ENCODE measurements around the gene GPR108. TPM values are rescaled to one million over a fixed set of nuclear protein-coding genes. Genes with fewer than 3 reads are reported as not detected.
A peak's percentile ranks its signal among the peaks of the same experiment; 100 is the strongest.
"Not testable (repeated sequence)": the region's sequence is repeated elsewhere in the genome, so short reads cannot be mapped to it uniquely, and the experiment has no call there.

The GPR108 gene
- total RNA-seq: 45.4 and 51.5 TPM in 2 replicates
- long read RNA-seq, transcript GPR108-201 (18 exons, 2,057 nt): major isoform, 29 of 55 reads
- long read RNA-seq, transcript GPR108-202 (18 exons, 2,009 nt): minor isoform, 10 of 55 reads
- long read RNA-seq, partial matches to known transcripts: 8 of 55 reads
- long read RNA-seq, other reads (novel, unspliced or antisense): 7 of 55 reads

- TF ChIP-seq CTCF (IDR thresholded peaks at IDR 0.05): no peak
- Mint-ChIP-seq H3K27me3 (ENCODE audit: unreplicated experiment) (no peaks in the 10 kb centered on the region), H3K36me3 (ENCODE audit: unreplicated experiment) (peaks cover 3% of the 10 kb centered on the region), H3K4me1 (ENCODE audit: unreplicated experiment) (peaks cover 44% of the 10 kb centered on the region), H3K4me3 (ENCODE audit: unreplicated experiment) (peak within 1 kb of the TSS; percentile 95), H3K9me3 (ENCODE audit: unreplicated experiment) (no peaks in the 10 kb centered on the region), H3K27ac (ENCODE audit: unreplicated experiment) (peak within 1 kb of the TSS; percentile 97)
- DNase-seq (ENCODE audit: extremely low spot score, unreplicated experiment): peak; percentile 100
Observed at GRCh38 chr19:6737284-6737872, at the start of gene GPR108. TSS of gene GPR108 (minus strand) at chr19:6737580. CDS start at chr19:6737576, 4 bp downstream.

GRCh38 chr19:6779206-6779605 is 41.8 kb upstream of the GPR108 start:
- Mint-ChIP-seq H3K27me3 (ENCODE audit: unreplicated experiment) (no peaks in the 10 kb centered on the region), H3K4me1 (ENCODE audit: unreplicated experiment) (no peaks in the 10 kb centered on the region), H3K27ac (ENCODE audit: unreplicated experiment) (no peak overlapping the region), H3K9me3 (ENCODE audit: unreplicated experiment) (no peaks in the 10 kb centered on the region), H3K36me3 (ENCODE audit: unreplicated experiment) (no peaks in the 10 kb centered on the region), H3K4me3 (ENCODE audit: unreplicated experiment) (no peak overlapping the region)
- DNase-seq (ENCODE audit: extremely low spot score, unreplicated experiment): no peak
- no peak for TF ChIP-seq CTCF (IDR thresholded peaks at IDR 0.05)

GRCh38 chr19:6778386-6778785 is 41.0 kb upstream of the GPR108 start:
- no peaks in the 10 kb centered on the region for H3K9me3 Mint-ChIP-seq (ENCODE audit: unreplicated experiment)
- no peaks in the 10 kb centered on the region for H3K27me3 Mint-ChIP-seq (ENCODE audit: unreplicated experiment)
- H3K4me3 Mint-ChIP-seq (ENCODE audit: unreplicated experiment): no peak overlapping the region
- no peak for TF ChIP-seq CTCF (IDR thresholded peaks at IDR 0.05)
- H3K36me3 Mint-ChIP-seq (ENCODE audit: unreplicated experiment): no peaks in the 10 kb centered on the region
- no peak for DNase-seq (ENCODE audit: extremely low spot score, unreplicated experiment)
- no peak overlapping the region for H3K27ac Mint-ChIP-seq (ENCODE audit: unreplicated experiment)
- no peaks in the 10 kb centered on the region for H3K4me1 Mint-ChIP-seq (ENCODE audit: unreplicated experiment)

- Mint-ChIP-seq H3K9me3 (ENCODE audit: unreplicated experiment) (no peaks in the 10 kb centered on the region), H3K36me3 (ENCODE audit: unreplicated experiment) (no peaks in the 10 kb centered on the region), H3K27ac (ENCODE audit: unreplicated experiment) (no peak overlapping the region), H3K27me3 (ENCODE audit: unreplicated experiment) (no peaks in the 10 kb centered on the region), H3K4me1 (ENCODE audit: unreplicated experiment) (no peaks in the 10 kb centered on the region), H3K4me3 (ENCODE audit: unreplicated experiment) (no peak overlapping the region)
- no peak for DNase-seq (ENCODE audit: extremely low spot score, unreplicated experiment)
- no peak for TF ChIP-seq CTCF (IDR thresholded peaks at IDR 0.05)
Observed at GRCh38 chr19:6777434-6777833, 40.1 kb upstream of the GPR108 start.

GRCh38 chr19:6776999-6777398 is 39.6 kb upstream of the GPR108 start:
- no peaks in the 10 kb centered on the region for H3K36me3 Mint-ChIP-seq (ENCODE audit: unreplicated experiment)
- H3K4me1 Mint-ChIP-seq (ENCODE audit: unreplicated experiment): no peaks in the 10 kb centered on the region
- no peak overlapping the region for H3K4me3 Mint-ChIP-seq (ENCODE audit: unreplicated experiment)

GRCh38 chr19:6776045-6776444 is 38.7 kb upstream of the GPR108 start:
- not testable (repeated sequence) for H3K27me3 Mint-ChIP-seq (ENCODE audit: unreplicated experiment); H3K9me3 Mint-ChIP-seq (ENCODE audit: unreplicated experiment); H3K4me1 Mint-ChIP-seq (ENCODE audit: unreplicated experiment); DNase-seq (ENCODE audit: extremely low spot score, unreplicated experiment); H3K36me3 Mint-ChIP-seq (ENCODE audit: unreplicated experiment); H3K4me3 Mint-ChIP-seq (ENCODE audit: unreplicated experiment); H3K27ac Mint-ChIP-seq (ENCODE audit: unreplicated experiment)

More at GRCh38 chr19:6776999-6777398, 39.6 kb upstream of the GPR108 start:
- DNase-seq (ENCODE audit: extremely low spot score, unreplicated experiment): no peak
- Mint-ChIP-seq H3K27ac (ENCODE audit: unreplicated experiment) (no peak overlapping the region), H3K9me3 (ENCODE audit: unreplicated experiment) (no peaks in the 10 kb centered on the region), H3K27me3 (ENCODE audit: unreplicated experiment) (no peaks in the 10 kb centered on the region)
- no peak for TF ChIP-seq CTCF (IDR thresholded peaks at IDR 0.05)
